PFSK-1 (cell line): Measurements from ENCODE around the gene HSD17B11.

ENCODE experiments used
- FOXP2 ChIP-seq: optimal IDR thresholded peaks from 2 replicates; pipeline ENCODE3; 2011; ENCODE audit warnings: borderline replicate concordance, control low read depth, inconsistent platforms; ENCODE audit not compliant: insufficient read depth; ENCODE audit errors: extremely low read length, extremely low read depth
- POLR2AphosphoS5 ChIP-seq: IDR thresholded peaks from 2 replicates; pipeline ENCODE4 v1.6.1; 2012; ENCODE audit warnings: low read depth, mild to moderate bottlenecking, control low read depth, low read length, moderate library complexity
- REST ChIP-seq, 2 experiments: IDR thresholded peaks; 2 replicates each; pipeline versions ENCODE4 v1.6.1 to v1.8.0; 2011 to 2012; ENCODE audit warnings: low read depth in 2 of 2, low read length in 2 of 2, control low read depth in 1 of 2, inconsistent platforms in 1 of 2, mild to moderate bottlenecking in 1 of 2, moderate library complexity in 1 of 2; ENCODE audit not compliant: insufficient read depth in 1 of 2
- SIN3A ChIP-seq: IDR thresholded peaks from 2 replicates; pipeline ENCODE4 v1.6.1; 2012; ENCODE audit warnings: mild to moderate bottlenecking, low read length, moderate library complexity, borderline replicate concordance; ENCODE audit not compliant: insufficient read depth
- TAF1 ChIP-seq: IDR thresholded peaks from 2 replicates; pipeline ENCODE4 v1.6.1; 2012; ENCODE audit warnings: low read length, control low read depth, borderline replicate concordance; ENCODE audit not compliant: insufficient read depth

- TF ChIP-seq POLR2AphosphoS5 (no peak), SIN3A (no peak), TAF1 (no peak), REST (IDR thresholded peaks at IDR 0.05; ENCODE audit: insufficient read depth in 1 of 2, low read depth in 2 of 2, low read length in 2 of 2) (no peak), FOXP2 (no peak)
Measured at GRCh38 chr4:87375719-87376291, 15.2 kb downstream of the HSD17B11 start.
